Panc1 (cell line): ENCODE data around the gene CACNA1C. TPM values are rescaled to one million over a fixed set of nuclear protein-coding genes. Genes with fewer than 3 reads are reported as not detected.

ENCODE experiments used
- ATAC-seq: fragments of 200-7000 bp; cut with Tn5 transposase; 2 replicates; pipeline ENCODE4 v1.9.1; 2020; ENCODE audit warnings: mild to moderate bottlenecking, moderate library complexity
- BruUV-seq: library from RNA; stranded (reverse); fragments of 400-500 nt; replicated peaks from 2 replicates; lab custom pipeline; 2021; lab: Mats Ljungman, UMichigan
- CTCF ChIA-PET: fragments of 300-600 bp; sonication (Branson Sonifier 250); formaldehyde crosslinking; loops from one replicate; lab custom pipeline; 2022; ENCODE audit warnings: antibody characterized with exemption; lab: Charles Lee
- POLR2A ChIA-PET: fragments of 300-600 bp; sonication (Branson Sonifier 250); formaldehyde crosslinking; loops from one replicate; lab custom pipeline; 2022; ENCODE audit warnings: antibody characterized with exemption; lab: Charles Lee
- DNase-seq: peaks from one replicate; pipeline ENCODE4 v3.0.0-alpha.2; 2010; ENCODE audit warnings: low read depth, low spot score
- H3K27ac ChIP-seq: 2 replicates; pipeline ENCODE4 v1.5.1; 2011; ENCODE audit warnings: mild to moderate bottlenecking, low read length, inconsistent platforms
- H3K27me3 ChIP-seq: fragments of 200-500 bp; sonication (Bioruptor generic); 2 replicates; pipeline ENCODE4 v1.6.0; 2014; ENCODE audit warnings: low read length, inconsistent platforms; ENCODE audit not compliant: control insufficient read depth, insufficient read depth
- H3K36me3 ChIP-seq: fragments of 200-500 bp; sonication (Bioruptor generic); 2 replicates; pipeline ENCODE4 v1.5.1; 2014; ENCODE audit warnings: inconsistent platforms, mild to moderate bottlenecking, low read length, moderate library complexity; ENCODE audit not compliant: control insufficient read depth, insufficient read depth
- H3K4me1 ChIP-seq: 2 replicates; pipeline ENCODE4 v1.5.1; 2011; ENCODE audit warnings: inconsistent platforms, mild to moderate bottlenecking, low read length, moderate library complexity; ENCODE audit not compliant: control insufficient read depth, insufficient read depth
- H3K4me3 ChIP-seq, 2 experiments: 2 replicates each; pipeline ENCODE4 v1.5.1; 2011 to 2012; ENCODE audit warnings: low read depth in 2 of 2, low read length in 2 of 2, mild to moderate bottlenecking in 2 of 2, inconsistent platforms in 1 of 2, moderate library complexity in 1 of 2
- H3K9me3 ChIP-seq: fragments of 200-500 bp; sonication (Bioruptor generic); 2 replicates; pipeline ENCODE4 v1.5.1; 2014; ENCODE audit warnings: low read depth, mild to moderate bottlenecking, inconsistent platforms, low read length, moderate library complexity; ENCODE audit not compliant: control insufficient read depth, insufficient read depth
- POLR2AphosphoS5 ChIP-seq: IDR thresholded peaks from 2 replicates; pipeline ENCODE4 v1.6.1; 2012; ENCODE audit warnings: mild to moderate bottlenecking, low read depth, low read length, moderate library complexity
- SIN3A ChIP-seq: IDR thresholded peaks from 2 replicates; pipeline ENCODE4 v1.6.1; 2012; ENCODE audit warnings: low read depth, mild to moderate bottlenecking, low read length, moderate library complexity, borderline replicate concordance; ENCODE audit not compliant: insufficient read depth
- TCF7L2 ChIP-seq: IDR thresholded peaks from 2 replicates; pipeline ENCODE4 v1.6.1; 2011; ENCODE audit warnings: mild to moderate bottlenecking, low read depth, low read length, inconsistent platforms
- in situ Hi-C: cut with HindIII; loops from 2 replicates; pipeline ENCODE4 v1.10.0; 2016; ENCODE audit warnings: low sequenced_read_pairs, low pct_unique_long_range_greater_than_20kb
- intact Hi-C: fragments of 100-400 bp; cut with micrococcal nuclease; formaldehyde crosslinking; loops from one replicate; pipeline ENCODE4 v1.10.0; 2022; ENCODE audit not compliant: unreplicated experiment
- total RNA-seq: library from RNA; stranded (reverse); gene quantifications from one replicate; pipeline ENCODE4 v1.2.1, GENCODE V29; 2021; ENCODE audit not compliant: unreplicated experiment
- TF ChIP-seq, protein P1 (sequence below), 2 experiments: IDR thresholded peaks; 2 replicates each; pipeline ENCODE4 v1.6.1; 2011 to 2012; ENCODE audit warnings: low read depth in 2 of 2, control low read depth in 1 of 2, low read length in 1 of 2, mild to moderate bottlenecking in 1 of 2, moderate library complexity in 1 of 2; ENCODE audit not compliant: insufficient read depth in 1 of 2
- TF ChIP-seq, protein P2 (sequence below): fragments of 450-650 bp; IDR thresholded peaks from 2 replicates; pipeline ENCODE4 v1.5.1; 2017; ENCODE audit warnings: mild to moderate bottlenecking

Gene CACNA1C
- total RNA-seq, 1 experiment from 2014 or later: 0.03 TPM

DNA sequence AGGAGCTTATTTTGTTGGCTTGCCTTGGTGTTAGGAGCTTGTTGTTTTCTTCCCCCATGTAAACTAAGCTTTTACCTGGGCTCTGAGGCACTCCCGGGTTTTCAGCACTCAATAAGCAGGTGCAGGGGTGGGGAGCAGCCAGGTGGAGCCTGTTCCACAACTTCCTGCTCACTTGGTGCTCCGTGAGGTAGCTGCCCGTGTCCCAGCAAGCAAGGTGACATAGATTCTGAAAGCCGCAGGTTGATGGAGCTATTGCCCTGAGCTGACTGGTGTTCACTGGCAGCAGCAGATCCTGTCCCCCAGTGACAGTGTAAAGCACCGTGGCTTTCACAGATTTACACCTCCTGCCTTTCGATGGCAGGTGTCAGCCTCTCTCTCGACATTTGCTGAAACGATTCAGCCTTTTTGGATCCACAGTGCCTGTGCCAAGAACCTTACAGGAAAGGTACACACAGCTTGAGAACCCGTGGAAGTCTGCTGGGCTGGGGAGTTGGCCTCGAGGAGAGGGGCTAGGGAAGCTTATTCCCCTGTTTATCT is 446.2 kb downstream of the CACNA1C start:
- Histone ChIP-seq H3K27me3 (peaks cover 3% of the 10 kb centered on the region; the same call in 1 of the 2 replicates), H3K36me3 (no peaks in the 10 kb centered on the region), H3K27ac (no peak overlapping the region), H3K4me1 (no peaks in the 10 kb centered on the region), H3K9me3 (no peaks in the 10 kb centered on the region), H3K4me3 (no peak overlapping the region)
- POLR2A ChIA-PET: no interaction called here
- DNase-seq: no peak
- in situ Hi-C loops: no loop called here
- CTCF ChIA-PET: no interaction called here
- BruUV-seq: no TSS peak
- intact Hi-C loops: no loop called here
- no peak for ATAC-seq
- TF ChIP-seq, protein P1, sequence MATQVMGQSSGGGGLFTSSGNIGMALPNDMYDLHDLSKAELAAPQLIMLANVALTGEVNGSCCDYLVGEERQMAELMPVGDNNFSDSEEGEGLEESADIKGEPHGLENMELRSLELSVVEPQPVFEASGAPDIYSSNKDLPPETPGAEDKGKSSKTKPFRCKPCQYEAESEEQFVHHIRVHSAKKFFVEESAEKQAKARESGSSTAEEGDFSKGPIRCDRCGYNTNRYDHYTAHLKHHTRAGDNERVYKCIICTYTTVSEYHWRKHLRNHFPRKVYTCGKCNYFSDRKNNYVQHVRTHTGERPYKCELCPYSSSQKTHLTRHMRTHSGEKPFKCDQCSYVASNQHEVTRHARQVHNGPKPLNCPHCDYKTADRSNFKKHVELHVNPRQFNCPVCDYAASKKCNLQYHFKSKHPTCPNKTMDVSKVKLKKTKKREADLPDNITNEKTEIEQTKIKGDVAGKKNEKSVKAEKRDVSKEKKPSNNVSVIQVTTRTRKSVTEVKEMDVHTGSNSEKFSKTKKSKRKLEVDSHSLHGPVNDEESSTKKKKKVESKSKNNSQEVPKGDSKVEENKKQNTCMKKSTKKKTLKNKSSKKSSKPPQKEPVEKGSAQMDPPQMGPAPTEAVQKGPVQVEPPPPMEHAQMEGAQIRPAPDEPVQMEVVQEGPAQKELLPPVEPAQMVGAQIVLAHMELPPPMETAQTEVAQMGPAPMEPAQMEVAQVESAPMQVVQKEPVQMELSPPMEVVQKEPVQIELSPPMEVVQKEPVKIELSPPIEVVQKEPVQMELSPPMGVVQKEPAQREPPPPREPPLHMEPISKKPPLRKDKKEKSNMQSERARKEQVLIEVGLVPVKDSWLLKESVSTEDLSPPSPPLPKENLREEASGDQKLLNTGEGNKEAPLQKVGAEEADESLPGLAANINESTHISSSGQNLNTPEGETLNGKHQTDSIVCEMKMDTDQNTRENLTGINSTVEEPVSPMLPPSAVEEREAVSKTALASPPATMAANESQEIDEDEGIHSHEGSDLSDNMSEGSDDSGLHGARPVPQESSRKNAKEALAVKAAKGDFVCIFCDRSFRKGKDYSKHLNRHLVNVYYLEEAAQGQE (IDR thresholded peaks at IDR 0.05; ENCODE audit: insufficient read depth in 1 of 2, low read depth in 2 of 2, low read length in 1 of 2): no peak
- TF ChIP-seq SIN3A (no peak), POLR2AphosphoS5 (no peak), TCF7L2 (no peak)
- TF ChIP-seq, protein P2, sequence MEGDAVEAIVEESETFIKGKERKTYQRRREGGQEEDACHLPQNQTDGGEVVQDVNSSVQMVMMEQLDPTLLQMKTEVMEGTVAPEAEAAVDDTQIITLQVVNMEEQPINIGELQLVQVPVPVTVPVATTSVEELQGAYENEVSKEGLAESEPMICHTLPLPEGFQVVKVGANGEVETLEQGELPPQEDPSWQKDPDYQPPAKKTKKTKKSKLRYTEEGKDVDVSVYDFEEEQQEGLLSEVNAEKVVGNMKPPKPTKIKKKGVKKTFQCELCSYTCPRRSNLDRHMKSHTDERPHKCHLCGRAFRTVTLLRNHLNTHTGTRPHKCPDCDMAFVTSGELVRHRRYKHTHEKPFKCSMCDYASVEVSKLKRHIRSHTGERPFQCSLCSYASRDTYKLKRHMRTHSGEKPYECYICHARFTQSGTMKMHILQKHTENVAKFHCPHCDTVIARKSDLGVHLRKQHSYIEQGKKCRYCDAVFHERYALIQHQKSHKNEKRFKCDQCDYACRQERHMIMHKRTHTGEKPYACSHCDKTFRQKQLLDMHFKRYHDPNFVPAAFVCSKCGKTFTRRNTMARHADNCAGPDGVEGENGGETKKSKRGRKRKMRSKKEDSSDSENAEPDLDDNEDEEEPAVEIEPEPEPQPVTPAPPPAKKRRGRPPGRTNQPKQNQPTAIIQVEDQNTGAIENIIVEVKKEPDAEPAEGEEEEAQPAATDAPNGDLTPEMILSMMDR: no peak

DNA sequence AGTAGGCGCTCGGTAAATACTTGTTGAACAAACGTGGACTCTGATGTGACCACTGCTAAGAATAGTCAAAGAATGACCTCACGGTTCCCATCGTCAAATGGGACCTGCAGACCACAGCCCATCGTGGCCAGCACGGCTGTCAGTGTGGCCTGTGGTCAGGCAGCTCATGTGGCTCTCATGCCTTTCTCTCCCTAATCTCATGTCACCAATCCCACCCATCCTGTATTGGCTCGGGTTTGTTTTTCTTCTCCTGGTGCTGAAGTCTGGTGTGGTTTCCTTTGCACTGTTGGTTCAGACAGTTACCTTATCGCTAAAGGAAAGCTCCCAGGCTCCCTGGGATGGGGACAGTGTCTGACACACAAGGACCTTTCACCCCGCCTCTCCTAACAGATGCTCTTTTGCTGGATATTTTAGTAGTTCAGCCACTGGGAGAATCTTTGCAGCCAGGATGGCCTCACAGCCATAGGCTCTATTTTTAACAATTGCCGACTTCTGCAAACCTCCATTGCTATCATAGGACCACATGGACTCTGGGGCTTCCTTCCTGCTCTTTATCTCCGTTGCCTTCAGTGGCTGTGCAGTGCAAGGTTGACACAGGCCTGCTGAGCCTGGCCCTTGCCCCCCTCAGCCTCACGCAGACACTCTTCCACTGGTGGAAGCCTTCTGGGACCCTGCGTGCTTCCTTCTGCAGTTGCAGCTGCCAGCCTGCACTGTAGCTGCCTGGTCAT is 448.8 kb downstream of the CACNA1C start:
- intact Hi-C loops: no loop called here
- BruUV-seq: no TSS peak
- H3K27ac ChIP-seq: no peak overlapping the region
- ChIA-PET CTCF (interaction anchor here (0.7 kb wide), 1 partner anchor 746 kb away, joined by 7 read pairs; no protein-coding TSS in a partner anchor), POLR2A (no interaction called here)
- in situ Hi-C loops: no loop called here
- no peak overlapping the region for H3K4me3 ChIP-seq
- H3K27me3 ChIP-seq: peaks cover 4% of the 10 kb centered on the region; the same call in 1 of the 2 replicates
- DNase-seq: no peak
- no peak for ATAC-seq
- H3K36me3 ChIP-seq: no peaks in the 10 kb centered on the region
- no peaks in the 10 kb centered on the region for H3K4me1 ChIP-seq
- TF ChIP-seq, protein P2: no peak
- no peak for TF ChIP-seq SIN3A
- H3K9me3 ChIP-seq: no peaks in the 10 kb centered on the region
